ENCODE results near the gene VRK1. TPM values are rescaled to one million over a fixed set of nuclear protein-coding genes. Genes with fewer than 3 reads are reported as not detected.
"Not testable (repeated sequence)": the region's sequence is repeated elsewhere in the genome, so short reads cannot be mapped to it uniquely, and the experiment has no call there.

Gene VRK1
- total and polyA plus RNA-seq, 2 of the 8 experiments (the other 6 are each of a cell fraction or from before 2014, with no cell fraction given), result 24.2 to 64.8 TPM

DNA sequence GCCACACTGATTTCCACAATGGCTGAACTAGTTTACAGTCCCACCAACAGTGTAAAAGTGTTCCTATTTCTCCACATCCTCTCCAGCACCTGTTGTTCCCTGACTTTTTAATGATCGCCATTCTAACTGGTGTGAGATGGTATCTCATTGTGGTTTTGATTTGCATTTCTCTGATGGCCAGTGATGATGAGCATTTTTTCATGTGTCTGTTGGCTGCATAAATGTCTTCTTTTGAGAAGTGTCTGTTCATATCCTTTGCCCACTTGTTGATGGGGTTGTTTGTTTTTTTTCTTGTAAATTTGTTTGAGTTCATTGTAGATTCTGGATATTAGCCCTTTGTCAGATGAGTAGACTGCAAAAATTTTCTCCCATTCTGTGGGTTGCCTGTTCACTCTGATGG is 32.0 kb upstream of the VRK1 start:
- H2BK120ac ChIP-seq (replicated peaks; ENCODE audit: low read depth, low read length); POLR2A ChIA-PET (ENCODE audit: partially characterized antibody); H3K79me2 ChIP-seq (ENCODE audit: control insufficient read depth in 1 of 2, insufficient read depth in 2 of 2, low read length in 2 of 2); H3K9me3 ChIP-seq (ENCODE audit: insufficient read depth in 2 of 2, low read depth in 1 of 2, low read length in 1 of 2); FAIRE-seq; H4K8ac ChIP-seq (ENCODE audit: extremely low read depth, insufficient read depth, low read length); H3K36me3 ChIP-seq (ENCODE audit: control insufficient read depth in 2 of 4, insufficient read depth in 4 of 4, low read length in 3 of 4); H2BK20ac ChIP-seq (ENCODE audit: low read length); H2AFZ ChIP-seq (ENCODE audit: low read length); H3K4me2 ChIP-seq (ENCODE audit: insufficient read depth in 1 of 2, low read depth in 2 of 2, low read length in 2 of 2); H3K23ac ChIP-seq (ENCODE audit: insufficient read length); H3K23me2 ChIP-seq (ENCODE audit: low read depth, low read length); H3K4me3 ChIP-seq (ENCODE audit: extremely low read depth in 1 of 4, insufficient read depth in 2 of 4, low read depth in 3 of 4, low read length in 4 of 4); H2BK15ac ChIP-seq (ENCODE audit: low read length); H4K20me1 ChIP-seq (replicated peaks in 1 of 2; ENCODE audit: control insufficient read depth in 1 of 2, insufficient read depth in 2 of 2, low read length in 2 of 2); H3K79me1 ChIP-seq (ENCODE audit: low read depth, low read length); DNase-seq (ENCODE audit: low read depth in 1 of 2, low spot score in 2 of 2); H3K4me1 ChIP-seq (replicated peaks in 1 of 4; ENCODE audit: control insufficient read depth in 3 of 4, insufficient read depth in 4 of 4, low read length in 3 of 4); H4K91ac ChIP-seq (replicated peaks; ENCODE audit: insufficient read length, low read length); H3K4ac ChIP-seq (replicated peaks; ENCODE audit: insufficient read length, low read depth, low read length); CTCF ChIA-PET (ENCODE audit: partially characterized antibody); H3K27me3 ChIP-seq (replicated peaks in 1 of 4; ENCODE audit: control insufficient read depth in 3 of 4, extremely low read depth in 1 of 4, insufficient read depth in 3 of 4, low read length in 3 of 4); H2BK12ac ChIP-seq (ENCODE audit: low read depth, low read length); H3K9ac ChIP-seq (replicated peaks in 1 of 4; ENCODE audit: extremely low read depth in 1 of 4, low read depth in 3 of 4, low read length in 3 of 4); H4K5ac ChIP-seq (ENCODE audit: insufficient read length, low read depth, low read length); H3K27ac ChIP-seq (ENCODE audit: low read depth, low read length); H2BK5ac ChIP-seq (ENCODE audit: low read depth, low read length); H3K14ac ChIP-seq (ENCODE audit: insufficient read length); H2AK5ac ChIP-seq (ENCODE audit: low read depth, low read length); H3K56ac ChIP-seq (replicated peaks; ENCODE audit: insufficient read length, low read depth, low read length); H3K18ac ChIP-seq (ENCODE audit: extremely low read depth, low read length): not testable (repeated sequence)
- no CpG with 5 or more reads among the region's 1 CpG for WGBS, 2 experiments (ENCODE audit: extremely low coverage in 1 of 2, insufficient coverage in 1 of 2, insufficient read length in 1 of 2, insufficient replicate concordance in 2 of 2, low coverage in 1 of 2, low lambda C conversion rate in 2 of 2, missing lambda C conversion rate in 1 of 2)

Data from H1 (cell line).